Effector CD8-positive, alpha-beta T cell (primary cell): ENCODE data around the gene CPPED1.

Experiments used
- DNase-seq: peaks from one replicate; lab custom pipeline; 2025; lab: John Stamatoyannopoulos, UW

The CPPED1 gene

GRCh38 chr16:12737563-12737962, 66.1 kb downstream of the CPPED1 start:
- no peak for DNase-seq

- DNase-seq: no peak
These were observed 67.9 kb downstream of the CPPED1 start for GRCh38 chr16:12735805-12736204.

GRCh38 chr16:12732600-12732999, 71.1 kb downstream of the CPPED1 start:
- DNase-seq: no peak

DNA sequence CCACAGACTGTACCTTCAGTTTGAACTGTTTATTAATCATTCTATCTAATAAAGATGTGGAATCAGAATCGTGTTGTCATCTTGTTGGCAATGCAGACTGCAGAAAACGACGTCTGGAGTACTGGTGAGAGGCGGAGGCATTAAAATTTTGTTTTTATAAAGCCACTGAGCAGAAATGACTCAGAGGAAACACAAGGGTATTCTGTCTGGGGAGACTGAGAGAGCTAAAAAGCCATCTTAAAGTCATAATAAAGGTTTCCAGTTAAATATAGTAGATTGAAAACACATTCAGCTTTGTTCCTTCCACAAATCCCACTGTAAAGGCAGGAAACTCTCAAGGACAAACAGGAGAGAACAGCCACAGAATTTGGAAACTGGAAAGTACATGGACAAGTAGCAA, 74.2 kb downstream of the CPPED1 start:
- DNase-seq: no peak

DNA sequence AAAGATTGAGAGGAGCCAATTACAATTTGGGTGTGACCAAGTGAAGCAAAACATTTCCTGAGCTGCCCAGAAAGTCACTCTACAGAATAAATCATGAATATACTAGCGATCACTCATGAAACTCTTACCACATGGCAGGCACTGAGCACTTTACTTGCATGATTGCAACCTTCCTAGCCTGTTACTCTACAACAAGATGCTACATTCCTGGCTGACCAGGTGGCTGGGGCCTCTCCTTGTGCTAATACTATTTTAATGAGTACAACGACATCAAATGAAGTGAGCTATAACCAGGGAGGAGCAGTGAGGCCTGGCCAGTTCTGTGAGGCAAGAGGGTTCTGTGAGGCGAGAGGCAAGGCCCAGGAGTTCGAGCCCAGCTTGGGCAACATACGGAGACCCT, 75.2 kb downstream of the CPPED1 start:
- DNase-seq: no peak

GRCh38 chr16:12724226-12724625, 79.5 kb downstream of the CPPED1 start:
- no peak for DNase-seq

DNA sequence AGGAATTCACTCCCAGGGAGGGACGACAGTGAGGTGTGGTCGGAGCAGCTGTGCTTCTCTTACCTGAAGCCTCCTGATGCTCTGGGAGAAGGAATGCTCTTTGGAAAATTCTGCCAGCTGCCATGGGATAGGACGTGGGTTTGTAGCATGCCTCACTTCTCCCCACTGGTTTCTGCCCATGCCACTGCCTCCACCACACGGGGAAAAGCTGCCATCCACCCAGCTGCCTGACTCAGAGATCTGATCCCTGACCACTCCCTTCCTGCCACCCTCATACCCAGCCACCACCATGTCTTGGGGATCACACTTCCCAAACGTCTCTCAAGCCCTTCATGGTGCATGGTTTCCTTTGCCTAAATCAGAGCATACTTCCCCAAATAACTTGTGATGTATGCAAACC, 80.0 kb downstream of the CPPED1 start:
- no peak for DNase-seq

DNA sequence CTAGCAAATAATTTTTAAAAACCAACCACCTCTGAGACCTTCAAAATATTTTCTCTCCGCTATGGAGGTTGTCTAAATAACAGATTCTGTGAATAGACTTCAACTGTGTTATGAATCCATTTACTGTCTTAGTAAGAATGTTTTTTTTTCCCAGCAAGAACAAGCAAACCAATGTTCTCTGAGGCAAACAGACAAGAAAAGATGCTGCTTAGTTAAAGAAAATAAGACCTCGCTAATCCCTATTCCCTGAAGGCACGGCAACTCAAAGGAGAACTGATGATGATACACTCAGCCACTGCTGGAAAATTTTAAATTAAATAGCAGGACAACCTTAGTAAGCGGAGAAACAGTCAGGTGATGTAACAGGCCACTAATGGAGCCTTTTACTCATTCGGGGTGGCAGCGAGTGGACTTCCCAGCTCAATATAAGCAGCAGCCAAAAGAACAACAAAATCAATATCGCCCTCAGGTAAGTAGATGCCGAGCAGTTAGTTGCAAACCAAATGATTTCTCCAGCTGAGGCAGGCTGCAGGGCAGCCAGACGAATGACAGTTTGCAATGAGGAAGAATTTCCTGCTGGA, 81.8 kb downstream of the CPPED1 start:
- no peak for DNase-seq

- no peak for DNase-seq
These were observed 83.7 kb downstream of the CPPED1 start for GRCh38 chr16:12719972-12720371.

GRCh38 chr16:12716658-12717057, 87.0 kb downstream of the CPPED1 start:
- no peak for DNase-seq

DNA sequence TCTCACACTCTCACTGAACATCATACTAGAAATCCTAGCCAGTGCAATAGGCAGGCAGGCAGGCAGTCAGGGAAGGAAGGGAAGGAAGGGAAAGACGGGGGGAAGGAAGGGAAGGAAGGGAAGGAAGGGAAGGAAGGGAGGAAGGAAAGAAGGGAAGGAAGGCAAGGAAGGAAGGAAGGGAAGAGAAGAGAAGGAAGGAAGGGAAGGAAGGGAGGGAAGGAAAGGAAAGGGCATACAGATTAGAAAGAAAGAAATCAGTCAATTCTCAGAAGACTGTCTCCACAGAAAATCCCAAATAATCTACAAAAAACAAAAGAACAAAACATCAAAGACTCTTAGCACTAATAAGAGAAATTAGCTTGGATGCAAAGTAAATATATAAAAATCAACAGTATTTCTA, 93.9 kb downstream of the CPPED1 start:
- no peak for DNase-seq

DNA sequence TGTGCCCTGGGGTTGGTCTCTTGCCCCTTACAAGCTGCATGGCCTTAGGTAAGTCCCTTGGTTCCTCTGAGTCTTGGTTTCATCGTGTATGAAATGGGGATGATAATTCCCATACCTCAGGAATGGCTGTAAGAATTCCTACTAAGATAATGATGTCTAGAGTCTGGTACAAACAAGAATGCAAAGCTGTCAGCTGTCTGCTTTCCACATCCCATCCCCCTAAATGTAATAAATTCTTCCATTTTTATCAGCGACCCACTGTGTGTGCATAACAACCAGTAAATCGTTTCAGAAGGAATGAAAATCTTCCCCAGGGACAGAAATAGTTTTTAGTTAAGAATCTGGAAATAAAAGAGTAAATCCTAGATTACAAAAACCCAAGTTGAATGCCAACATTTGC, 95.4 kb downstream of the CPPED1 start:
- DNase-seq: no peak

DNA sequence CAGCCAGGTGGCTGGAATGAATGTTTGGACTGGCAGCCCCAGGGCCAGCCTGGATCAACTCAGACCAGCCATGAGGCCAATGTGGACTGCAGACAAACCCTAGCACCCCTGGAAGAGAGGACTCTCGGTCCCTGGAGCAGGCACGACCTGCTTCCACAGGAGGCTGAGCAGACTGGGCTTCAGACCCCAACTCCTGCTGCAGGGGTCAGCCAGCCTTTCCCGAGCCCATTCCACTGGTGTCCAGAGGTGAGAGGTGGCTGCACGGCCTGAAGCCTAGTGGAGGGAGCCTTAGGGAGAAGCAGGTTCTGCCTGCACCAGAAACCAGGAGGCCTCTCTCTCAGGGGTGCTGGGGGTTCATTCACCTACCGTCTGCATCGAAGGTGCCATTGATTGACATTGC, 97.1 kb downstream of the CPPED1 start:
- no peak for DNase-seq

- DNase-seq: no peak
These were observed 99.1 kb downstream of the CPPED1 start for GRCh38 chr16:12704492-12705111.

DNA sequence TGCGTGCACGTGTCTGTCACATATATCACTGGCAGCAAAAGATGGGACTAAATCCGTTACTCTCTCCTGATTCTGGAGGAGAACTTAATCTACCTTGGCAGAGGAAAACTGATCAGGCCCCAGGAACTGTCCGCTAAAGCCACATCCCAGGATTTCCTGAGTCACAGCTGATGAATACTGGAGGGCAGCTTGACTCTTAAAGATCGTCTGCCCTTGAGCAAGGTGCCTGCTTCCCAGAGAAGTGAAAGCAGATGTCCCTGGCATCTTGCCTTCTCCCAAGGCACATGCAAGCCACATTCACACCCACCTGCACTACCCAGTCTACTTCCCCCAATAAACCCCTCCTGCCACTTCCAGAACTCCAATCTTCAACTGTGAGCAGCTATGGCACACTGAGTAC, 99.8 kb downstream of the CPPED1 start:
- no peak for DNase-seq

DNA sequence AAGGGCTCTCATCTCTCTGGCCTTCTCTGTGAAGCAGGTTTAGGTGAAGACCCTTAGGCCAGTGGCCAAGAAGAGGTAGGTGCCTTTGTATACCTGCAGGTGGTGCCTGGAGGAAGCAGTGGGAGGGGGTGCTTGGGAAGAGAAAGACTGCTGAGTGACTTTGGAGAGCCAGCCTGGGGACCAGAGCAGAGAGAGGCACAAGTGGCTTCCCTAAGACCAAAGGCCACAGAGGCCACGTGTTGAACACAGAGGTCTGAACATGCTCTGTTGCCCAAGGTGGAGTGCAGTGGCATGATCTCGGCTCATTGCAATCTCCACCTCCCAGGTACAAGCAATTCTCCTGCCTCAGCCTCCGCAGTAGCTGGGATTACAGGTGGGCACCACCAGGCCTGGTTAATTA, 103.5 kb downstream of the CPPED1 start:
- no peak for DNase-seq

DNA sequence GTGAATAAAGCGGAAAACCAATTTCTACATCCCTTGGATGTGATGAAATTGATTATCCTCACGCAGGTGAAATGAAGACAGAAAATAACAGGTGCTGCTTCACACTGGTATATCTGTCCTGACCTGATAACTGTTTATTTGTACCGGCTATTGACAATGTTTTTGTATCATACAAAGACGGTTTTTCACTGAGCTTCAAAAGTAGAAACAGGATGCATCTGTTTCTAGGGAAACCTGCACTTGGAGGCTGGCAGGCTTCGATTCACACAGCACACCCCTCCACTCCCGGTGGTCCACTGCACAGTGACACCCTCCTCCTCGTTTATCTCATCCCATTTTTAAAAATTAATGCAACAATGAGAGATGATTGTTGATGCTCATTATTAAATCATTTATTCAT, 104.5 kb downstream of the CPPED1 start:
- no peak for DNase-seq

- no peak for DNase-seq
These were observed 106.2 kb downstream of the CPPED1 start for GRCh38 chr16:12697437-12697836.

GRCh38 chr16:12695454-12695853, 108.2 kb downstream of the CPPED1 start:
- no peak for DNase-seq

GRCh38 chr16:12690024-12690423, 113.7 kb downstream of the CPPED1 start:
- no peak for DNase-seq

DNA sequence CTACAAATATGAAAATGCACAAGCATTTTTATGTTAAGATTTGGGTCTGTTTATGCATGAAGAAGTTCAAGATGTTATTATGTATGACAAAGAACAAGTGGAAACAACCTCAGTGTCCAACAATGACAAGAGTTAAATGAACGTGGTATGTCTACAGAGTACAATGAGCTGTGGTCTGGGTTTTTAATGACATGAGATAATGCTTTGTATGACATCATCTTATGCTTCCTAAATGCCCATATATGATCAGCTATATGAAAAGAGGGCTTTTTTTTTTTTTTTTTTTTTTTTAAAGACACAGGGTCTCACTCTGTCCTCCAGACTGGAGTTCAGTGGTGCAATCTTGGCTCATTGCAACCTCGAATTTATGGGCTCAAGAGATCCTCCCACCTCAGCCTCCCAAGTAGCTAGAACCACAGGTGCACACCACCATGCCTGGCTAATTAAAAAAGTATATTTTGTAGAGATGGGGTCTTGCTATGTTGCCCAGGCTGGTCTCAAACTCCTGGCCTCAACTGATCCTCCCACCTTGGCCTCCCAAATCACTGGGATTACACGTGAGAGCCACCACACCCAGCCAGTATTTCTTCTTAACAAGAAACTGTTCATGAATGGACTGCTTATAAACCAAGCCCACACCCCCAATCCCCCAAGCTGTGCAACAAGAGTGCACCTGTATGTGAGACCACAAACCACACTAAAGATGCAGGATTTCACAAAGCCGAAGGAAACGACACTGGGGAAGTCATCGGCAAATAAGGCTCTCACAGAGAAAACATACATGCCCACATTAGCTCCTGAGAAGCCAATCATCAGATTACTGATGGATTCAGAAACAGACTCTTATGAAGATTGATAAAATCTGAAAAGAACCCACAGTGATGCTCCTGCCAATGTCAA, 114.5 kb downstream of the CPPED1 start:
- no peak for DNase-seq

- DNase-seq: no peak
These were observed 117.9 kb downstream of the CPPED1 start for GRCh38 chr16:12685806-12686205.
